Adipocyte (in vitro differentiated cells): Measurements from ENCODE around the gene LOXHD1.

Experiments
- DNase-seq: peaks from one replicate; pipeline ENCODE4 v3.0.0-alpha.2; 2015; ENCODE audit warnings: low read depth
- H3K27me3 ChIP-seq: replicated peaks from 2 replicates; pipeline ENCODE4 v1.7.0; 2013; ENCODE audit warnings: mild to moderate bottlenecking, low read length, moderate library complexity; ENCODE audit not compliant: control insufficient read depth, insufficient read depth
- H3K36me3 ChIP-seq: 2 replicates; pipeline ENCODE4 v1.7.0; 2013; ENCODE audit warnings: low read length, mild to moderate bottlenecking, moderate library complexity; ENCODE audit not compliant: control insufficient read depth, insufficient read depth, severe bottlenecking
- H3K4me1 ChIP-seq: 2 replicates; pipeline ENCODE4 v1.7.0; 2013; ENCODE audit warnings: mild to moderate bottlenecking, low read length, moderate library complexity; ENCODE audit not compliant: control insufficient read depth, insufficient read depth
- H3K4me3 ChIP-seq: 2 replicates; pipeline ENCODE4 v1.7.0; 2013; ENCODE audit warnings: mild to moderate bottlenecking, low read length, moderate library complexity
- H3K9ac ChIP-seq: 2 replicates; pipeline ENCODE4 v1.7.0; 2013; ENCODE audit warnings: mild to moderate bottlenecking, low read length, moderate library complexity
- H3K9me3 ChIP-seq: 2 replicates; pipeline ENCODE4 v1.7.0; 2013; ENCODE audit warnings: mild to moderate bottlenecking, low read length, moderate library complexity; ENCODE audit not compliant: control insufficient read depth

Gene LOXHD1

DNA sequence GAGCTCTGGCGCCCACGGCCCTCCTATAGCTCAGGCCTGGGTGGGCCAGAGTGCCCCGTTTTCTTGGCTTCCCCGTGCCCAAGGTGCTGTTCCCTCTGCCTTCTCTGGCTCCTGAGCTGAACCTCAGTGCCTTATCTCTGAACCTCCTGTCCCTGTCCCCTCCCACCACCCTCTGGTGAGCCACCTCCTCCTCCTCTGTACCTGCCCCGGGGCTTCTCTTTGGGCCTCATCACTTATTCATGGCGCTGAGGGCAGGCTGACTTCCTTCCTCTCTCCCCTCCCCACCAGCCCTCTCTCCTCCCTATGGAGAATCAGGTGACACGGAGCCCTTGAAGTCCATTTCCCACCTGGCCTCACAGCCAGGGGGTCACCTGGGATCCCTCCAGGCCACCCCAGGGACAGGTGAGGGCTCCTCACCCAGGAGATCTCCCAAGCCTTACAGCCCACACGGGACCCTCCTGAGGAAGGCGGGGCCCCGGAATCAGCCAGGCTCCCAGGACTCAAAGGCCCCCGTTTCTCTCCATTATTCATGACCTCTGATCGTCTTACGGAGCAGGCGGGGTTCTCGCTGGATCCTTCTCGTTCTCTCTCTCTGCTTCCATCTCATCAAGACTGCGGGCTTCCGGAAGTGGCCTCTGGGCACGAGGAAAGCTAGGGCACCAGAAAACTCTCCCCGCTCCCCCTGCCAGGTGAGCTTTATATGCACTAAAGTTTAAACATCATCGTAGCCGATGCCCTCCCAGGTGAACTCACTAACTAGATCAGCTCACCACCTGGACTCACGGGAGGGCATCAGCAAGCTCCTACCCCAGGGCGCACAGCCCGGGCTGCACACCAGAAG lies at the start of gene LOXHD1:
Gene LOXHD1, minus strand, starts transcription at position 106 of the 841 bp plus-strand sequence. CDS start 187 bp downstream, outside the sequence.
- Histone ChIP-seq H3K27me3 (peaks cover 34% of the 10 kb centered on the region), H3K4me1 (no peaks in the 10 kb centered on the region), H3K4me3 (no peak within 1 kb of the TSS), H3K9ac (no peak within 1 kb of the TSS), H3K9me3 (no peaks in the 10 kb centered on the region), H3K36me3 (no peaks in the 10 kb centered on the region)
- DNase-seq, result no peak

DNA sequence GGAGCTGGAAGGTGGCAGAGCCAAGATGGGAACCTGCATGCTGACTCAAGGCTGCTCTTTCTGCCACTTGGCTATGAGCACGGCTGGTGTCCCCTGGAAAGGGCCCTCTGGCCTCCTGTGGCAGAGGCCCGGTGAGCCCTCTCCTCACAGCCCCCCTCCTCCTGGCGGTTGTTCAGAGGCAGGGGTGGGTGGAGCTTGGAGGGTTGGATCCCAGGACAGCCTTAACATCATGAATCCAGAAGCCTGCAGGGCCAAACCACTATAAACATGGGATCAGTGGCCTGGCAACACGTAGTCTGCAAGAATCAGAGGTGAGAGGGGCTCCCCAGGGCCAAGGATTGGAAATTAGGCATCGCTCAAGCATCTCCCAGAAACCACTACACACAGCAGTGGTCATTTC lies 48.5 kb upstream of the LOXHD1 start:
- Histone ChIP-seq H3K9ac (no peak overlapping the region), H3K4me3 (no peak overlapping the region), H3K36me3 (no peaks in the 10 kb centered on the region), H3K9me3 (no peaks in the 10 kb centered on the region), H3K27me3 (peaks cover 13% of the 10 kb centered on the region), H3K4me1 (no peaks in the 10 kb centered on the region)
- DNase-seq, result no peak

GRCh38 chr18:46704816-46705215 lies 47.8 kb upstream of the LOXHD1 start:
- DNase-seq, result no peak
- Histone ChIP-seq H3K9ac (no peak overlapping the region), H3K9me3 (no peaks in the 10 kb centered on the region), H3K4me3 (no peak overlapping the region), H3K27me3 (peaks cover 13% of the 10 kb centered on the region), H3K4me1 (no peaks in the 10 kb centered on the region), H3K36me3 (no peaks in the 10 kb centered on the region)

DNA sequence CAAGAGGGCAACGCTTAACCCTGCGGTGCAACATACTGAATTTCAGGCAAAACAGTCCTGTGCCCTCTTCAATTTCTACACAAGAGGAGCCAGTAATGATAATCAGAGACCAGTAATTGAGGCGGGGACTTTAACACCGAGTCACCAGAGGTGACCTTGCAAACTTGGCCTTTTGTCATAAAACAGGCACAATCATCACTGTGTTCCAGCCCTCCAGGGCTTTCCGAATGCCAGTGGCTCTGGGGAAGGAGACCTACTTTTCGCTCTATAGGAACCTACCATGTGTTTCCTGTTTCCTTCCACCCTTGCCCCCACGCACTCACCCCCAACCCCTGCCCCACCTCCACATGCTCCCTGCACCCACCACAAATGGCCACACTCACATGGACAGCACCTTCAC lies 47.2 kb upstream of the LOXHD1 start:
- Histone ChIP-seq H3K4me3 (no peak overlapping the region), H3K4me1 (no peaks in the 10 kb centered on the region), H3K27me3 (peaks cover 13% of the 10 kb centered on the region), H3K36me3 (no peaks in the 10 kb centered on the region), H3K9me3 (no peaks in the 10 kb centered on the region), H3K9ac (no peak overlapping the region)
- DNase-seq, result no peak

DNA sequence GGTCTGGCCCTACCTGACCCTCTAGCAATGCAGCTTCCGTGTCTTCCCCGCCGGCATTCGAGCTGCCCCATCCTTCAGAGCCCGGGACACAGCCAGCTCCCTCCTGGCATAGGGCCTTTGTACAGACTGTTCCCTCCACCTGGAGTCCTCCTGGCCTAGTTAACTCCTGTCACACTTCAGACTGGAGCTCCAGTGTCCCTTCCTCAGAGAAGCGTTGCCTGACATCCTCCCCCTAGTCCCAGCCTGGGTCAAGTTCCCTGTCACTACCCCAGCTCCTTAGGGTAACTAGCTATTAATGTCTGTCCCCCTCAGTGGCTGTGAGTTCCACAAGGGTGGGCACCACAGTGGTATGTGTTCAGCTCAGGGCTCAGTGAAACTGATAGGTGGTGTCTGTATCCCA lies 45.5 kb upstream of the LOXHD1 start:
- Histone ChIP-seq H3K36me3 (no peaks in the 10 kb centered on the region), H3K4me3 (no peak overlapping the region), H3K4me1 (no peaks in the 10 kb centered on the region), H3K9ac (no peak overlapping the region), H3K9me3 (no peaks in the 10 kb centered on the region), H3K27me3 (peaks cover 13% of the 10 kb centered on the region)
- DNase-seq, result no peak

- no peaks in the 10 kb centered on the region for H3K9me3 ChIP-seq
- no peak for DNase-seq
- peaks cover 17% of the 10 kb centered on the region for H3K27me3 ChIP-seq
- H3K9ac ChIP-seq, result no peak overlapping the region
- H3K4me1 ChIP-seq, result no peaks in the 10 kb centered on the region
- H3K4me3 ChIP-seq, result no peak overlapping the region
- no peaks in the 10 kb centered on the region for H3K36me3 ChIP-seq
Measured at GRCh38 chr18:46700066-46700824, 43.2 kb upstream of the LOXHD1 start.

- no peak overlapping the region for H3K4me3 ChIP-seq
- no peaks in the 10 kb centered on the region for H3K4me1 ChIP-seq
- no peaks in the 10 kb centered on the region for H3K9me3 ChIP-seq
- no peaks in the 10 kb centered on the region for H3K36me3 ChIP-seq
- H3K9ac ChIP-seq, result no peak overlapping the region
- peaks cover 8% of the 10 kb centered on the region for H3K27me3 ChIP-seq
- DNase-seq, result no peak
Measured at GRCh38 chr18:46696702-46697101, 39.7 kb upstream of the LOXHD1 start.

GRCh38 chr18:46696268-46696667 lies 39.2 kb upstream of the LOXHD1 start:
- Histone ChIP-seq H3K27me3 (peaks cover 8% of the 10 kb centered on the region), H3K9ac (no peak overlapping the region), H3K4me3 (no peak overlapping the region), H3K9me3 (no peaks in the 10 kb centered on the region), H3K4me1 (peaks cover 1% of the 10 kb centered on the region), H3K36me3 (no peaks in the 10 kb centered on the region)
- DNase-seq, result no peak

GRCh38 chr18:46693996-46694395 lies 37.0 kb upstream of the LOXHD1 start:
- Histone ChIP-seq H3K27me3 (peaks cover 8% of the 10 kb centered on the region), H3K4me3 (no peak overlapping the region), H3K9ac (no peak overlapping the region), H3K4me1 (peaks cover 11% of the 10 kb centered on the region), H3K9me3 (no peaks in the 10 kb centered on the region), H3K36me3 (no peaks in the 10 kb centered on the region)
- DNase-seq, result no peak

DNA sequence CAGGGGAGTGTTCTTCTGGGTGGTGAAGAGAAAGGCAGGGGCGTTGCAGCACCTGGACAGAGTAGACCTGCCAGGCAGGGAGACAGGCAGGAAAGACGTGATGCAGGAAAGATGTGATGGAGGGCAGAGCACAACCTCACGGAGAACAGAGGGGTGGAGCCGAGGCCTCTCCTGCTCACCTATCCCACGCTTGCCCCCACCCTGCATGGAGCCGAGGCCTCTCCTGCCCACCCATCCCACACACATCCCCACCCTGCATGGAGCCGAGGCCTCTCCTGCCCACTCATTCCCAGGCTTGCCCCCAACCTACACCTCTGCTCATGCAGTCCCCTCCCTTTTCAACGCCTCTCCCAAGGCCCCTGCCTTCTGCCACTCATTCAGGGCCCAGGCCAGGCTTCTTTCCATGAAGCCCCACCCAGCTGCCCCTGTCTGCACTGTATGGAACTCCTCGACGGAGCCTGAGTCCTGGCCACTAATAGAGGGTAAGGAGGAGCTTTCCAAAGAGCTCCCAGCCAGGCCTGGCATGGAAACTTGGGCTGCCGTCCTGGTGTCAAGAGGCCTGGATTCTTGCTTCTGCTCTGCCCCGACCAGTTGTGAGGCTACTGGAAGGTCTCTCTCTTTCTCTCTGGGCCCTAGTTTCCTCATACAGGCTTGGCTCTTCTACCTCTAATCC lies 32.0 kb upstream of the LOXHD1 start:
- Histone ChIP-seq H3K9ac (no peak overlapping the region), H3K4me1 (peaks cover 11% of the 10 kb centered on the region), H3K27me3 (peaks cover 5% of the 10 kb centered on the region), H3K36me3 (no peaks in the 10 kb centered on the region), H3K4me3 (no peak overlapping the region), H3K9me3 (no peaks in the 10 kb centered on the region)
- no peak for DNase-seq

- Histone ChIP-seq H3K9me3 (no peaks in the 10 kb centered on the region), H3K27me3 (peaks cover 9% of the 10 kb centered on the region)
Measured at GRCh38 chr18:46686186-46686585, 29.2 kb upstream of the LOXHD1 start.

More at GRCh38 chr18:46686186-46686585, 29.2 kb upstream of the LOXHD1 start:
- DNase-seq, result no peak
- Histone ChIP-seq H3K9ac (no peak overlapping the region), H3K36me3 (no peaks in the 10 kb centered on the region), H3K4me3 (no peak overlapping the region), H3K4me1 (peaks cover 9% of the 10 kb centered on the region)
